HG03354 (cell line): ENCODE measurements around the gene SLC45A3.
"Not testable (repeated sequence)": the region's sequence is repeated elsewhere in the genome, so short reads cannot be mapped to it uniquely, and the experiment has no call there.

Source experiments
- ATAC-seq: cut with Tn5 transposase; IDR thresholded peaks from one replicate; pipeline ENCODE4 v1.9.1; 2021; ENCODE audit warnings: mild to moderate bottlenecking; ENCODE audit not compliant: unreplicated experiment, poor library complexity, severe bottlenecking

SLC45A3 gene

GRCh38 chr1:205680073-205680851 lies at the start of gene SLC45A3:
Gene SLC45A3, minus strand, starts transcription at chr1:205680509. Its CDS starts 15,853 bp downstream, at chr1:205664656.
- ATAC-seq, result no peak

GRCh38 chr1:205726619-205727125 lies 46.4 kb upstream of the SLC45A3 start:
- ATAC-seq, result no peak

- no peak for ATAC-seq
Observed at GRCh38 chr1:205725514-205725913, 45.2 kb upstream of the SLC45A3 start.

- not testable (repeated sequence) for ATAC-seq
Observed at GRCh38 chr1:205720740-205721139, 40.4 kb upstream of the SLC45A3 start.

- ATAC-seq, result no peak
Observed at GRCh38 chr1:205719762-205720161, 39.5 kb upstream of the SLC45A3 start.

- no peak for ATAC-seq
Observed at GRCh38 chr1:205719015-205719414, 38.7 kb upstream of the SLC45A3 start.

- no peak for ATAC-seq
Observed at GRCh38 chr1:205716371-205717132, 36.2 kb upstream of the SLC45A3 start.

GRCh38 chr1:205715628-205716027 lies 35.3 kb upstream of the SLC45A3 start:
- no peak for ATAC-seq

- ATAC-seq, result no peak
Observed at GRCh38 chr1:205714906-205715246, 34.6 kb upstream of the SLC45A3 start.

- ATAC-seq, result no peak
Observed at GRCh38 chr1:205714190-205714905, 34.0 kb upstream of the SLC45A3 start.

- ATAC-seq, result peak; percentile 66
Observed at GRCh38 chr1:205711105-205712048, 31.1 kb upstream of the SLC45A3 start.

- ATAC-seq, result no peak
Observed at GRCh38 chr1:205710201-205711062, 30.1 kb upstream of the SLC45A3 start.

- no peak for ATAC-seq
Observed at GRCh38 chr1:205709640-205710039, 29.3 kb upstream of the SLC45A3 start.

GRCh38 chr1:205709059-205709398 lies 28.7 kb upstream of the SLC45A3 start:
- no peak for ATAC-seq

GRCh38 chr1:205706601-205707502 lies 26.5 kb upstream of the SLC45A3 start:
- ATAC-seq, result no peak

GRCh38 chr1:205704903-205705302 lies 24.6 kb upstream of the SLC45A3 start:
- ATAC-seq, result no peak

- no peak for ATAC-seq
Observed at GRCh38 chr1:205703072-205703471, 22.8 kb upstream of the SLC45A3 start.

GRCh38 chr1:205701891-205702290 lies 21.6 kb upstream of the SLC45A3 start:
- ATAC-seq, result no peak
